Femur (tissue), 1 donor: ENCODE data around the gene LAMA5.
A peak's percentile ranks its signal among the peaks of the same experiment; 100 is the strongest.

Source experiments
- DNase-seq: peaks from one replicate; pipeline ENCODE4 v3.0.0-alpha.2; 2017

The LAMA5 gene

GRCh38 chr20:62356589-62357186 is 10.4 kb downstream of the LAMA5 start:
- no peak for DNase-seq

- DNase-seq: peak; percentile 67
These were observed 11.1 kb downstream of the LAMA5 start for GRCh38 chr20:62355878-62356588.

- peak; percentile 43 for DNase-seq
These were observed 11.6 kb downstream of the LAMA5 start for GRCh38 chr20:62355516-62355877.

- DNase-seq: peak; percentile 22
These were observed 12.2 kb downstream of the LAMA5 start for GRCh38 chr20:62354811-62355341.

GRCh38 chr20:62354031-62354808 is 12.9 kb downstream of the LAMA5 start:
- DNase-seq: peak; percentile 16

- peak; percentile 15 for DNase-seq
These were observed 13.7 kb downstream of the LAMA5 start for GRCh38 chr20:62353289-62354030.

- peak; percentile 62 for DNase-seq
These were observed 14.5 kb downstream of the LAMA5 start for GRCh38 chr20:62352402-62353288.

GRCh38 chr20:62351469-62352401 is 15.4 kb downstream of the LAMA5 start:
- DNase-seq: no peak

GRCh38 chr20:62350629-62351422 is 16.3 kb downstream of the LAMA5 start:
- no peak for DNase-seq

- DNase-seq: no peak
These were observed 16.9 kb downstream of the LAMA5 start for GRCh38 chr20:62350098-62350628.

- DNase-seq: no peak
These were observed 17.5 kb downstream of the LAMA5 start for GRCh38 chr20:62349556-62350097.

- no peak for DNase-seq
These were observed 18.5 kb downstream of the LAMA5 start for GRCh38 chr20:62348604-62349003.

GRCh38 chr20:62347445-62347844 is 19.7 kb downstream of the LAMA5 start:
- DNase-seq: no peak

GRCh38 chr20:62347151-62347404 is 20.0 kb downstream of the LAMA5 start:
- no peak for DNase-seq

GRCh38 chr20:62346398-62347150 is 20.5 kb downstream of the LAMA5 start:
- DNase-seq: no peak

GRCh38 chr20:62345681-62346370 is 21.3 kb downstream of the LAMA5 start:
- DNase-seq: no peak

- no peak for DNase-seq
These were observed 22.3 kb downstream of the LAMA5 start for GRCh38 chr20:62344782-62345181.

- no peak for DNase-seq
These were observed 23.0 kb downstream of the LAMA5 start for GRCh38 chr20:62344092-62344491.
